ENCODE data around the gene FABP7. TPM values are rescaled to one million over a fixed set of nuclear protein-coding genes. Genes with fewer than 3 reads are reported as not detected.

FABP7 gene
- total and polyA plus RNA-seq, 9 donors, result 0.66 to 4.7 (median 1.5) TPM

DNA sequence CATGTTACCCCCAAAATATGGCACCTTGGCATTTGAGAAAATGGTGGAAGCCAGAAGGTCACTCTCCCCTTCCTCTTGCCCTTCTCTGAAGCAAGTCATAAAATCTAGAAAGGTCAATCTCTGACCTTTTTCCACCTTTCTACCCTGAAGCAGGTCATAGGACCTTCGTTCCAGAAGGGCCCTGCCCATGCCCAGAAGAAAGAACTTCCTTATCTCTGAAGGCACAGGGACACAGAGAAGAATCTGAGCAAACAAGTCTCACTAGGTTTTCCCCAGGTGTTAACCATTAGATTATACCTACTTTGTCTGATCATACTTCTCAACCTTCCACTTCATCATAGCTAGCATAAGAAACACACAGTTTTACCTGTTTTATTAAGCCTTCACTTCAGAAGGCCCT is 52.0 kb downstream of the FABP7 start:
- Histone ChIP-seq H3K36me3 (ENCODE audit: control insufficient read depth, insufficient read depth, low read length) (no peaks in the 10 kb centered on the region), H3K27me3 (ENCODE audit: control insufficient read depth, insufficient read depth, low read length) (no peaks in the 10 kb centered on the region), H3K9me3 (replicated peaks; ENCODE audit: control insufficient read depth, low read depth, low read length) (no peaks in the 10 kb centered on the region), H3K27ac (ENCODE audit: low read length) (no peak overlapping the region), H3K4me1 (ENCODE audit: control insufficient read depth, insufficient read depth, low read length) (no peaks in the 10 kb centered on the region), H3K4me3 (ENCODE audit: low read length) (no peak overlapping the region)
- no peak for DNase-seq
- 78% methylated on average over 1 of the region's 1 CpG for WGBS (ENCODE audit: insufficient coverage)

DNA sequence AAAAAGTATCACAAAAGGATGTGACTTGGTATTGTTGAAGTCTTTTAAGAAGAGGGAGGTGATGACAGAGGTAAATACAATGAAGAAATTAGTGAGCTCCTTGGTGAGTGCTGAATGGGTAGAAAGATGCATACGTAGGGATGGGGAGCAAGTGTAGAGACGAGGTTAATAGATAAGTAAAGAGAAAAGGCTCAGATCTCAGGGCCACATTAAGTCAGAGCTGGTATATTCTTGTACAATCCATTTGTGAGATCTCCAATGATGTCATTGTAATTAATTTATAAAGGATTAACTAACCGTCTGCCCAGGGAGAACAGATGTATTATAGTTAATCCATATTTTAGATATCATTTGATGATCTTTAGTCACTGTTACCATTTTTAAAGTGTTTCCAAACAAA is 52.9 kb downstream of the FABP7 start:
- DNase-seq, result no peak
- WGBS (ENCODE audit: insufficient coverage), result no CpG with 5 or more reads among the region's 3 CpGs
- no peaks in the 10 kb centered on the region for H3K4me1 ChIP-seq (ENCODE audit: control insufficient read depth, insufficient read depth, low read length)
- no peaks in the 10 kb centered on the region for H3K36me3 ChIP-seq (ENCODE audit: control insufficient read depth, insufficient read depth, low read length)
- no peak overlapping the region for H3K27ac ChIP-seq (ENCODE audit: low read length)
- no peak overlapping the region for H3K4me3 ChIP-seq (ENCODE audit: low read length)
- H3K27me3 ChIP-seq (ENCODE audit: control insufficient read depth, insufficient read depth, low read length), result no peaks in the 10 kb centered on the region
- no peaks in the 10 kb centered on the region for H3K9me3 ChIP-seq (replicated peaks; ENCODE audit: control insufficient read depth, low read depth, low read length)

DNA sequence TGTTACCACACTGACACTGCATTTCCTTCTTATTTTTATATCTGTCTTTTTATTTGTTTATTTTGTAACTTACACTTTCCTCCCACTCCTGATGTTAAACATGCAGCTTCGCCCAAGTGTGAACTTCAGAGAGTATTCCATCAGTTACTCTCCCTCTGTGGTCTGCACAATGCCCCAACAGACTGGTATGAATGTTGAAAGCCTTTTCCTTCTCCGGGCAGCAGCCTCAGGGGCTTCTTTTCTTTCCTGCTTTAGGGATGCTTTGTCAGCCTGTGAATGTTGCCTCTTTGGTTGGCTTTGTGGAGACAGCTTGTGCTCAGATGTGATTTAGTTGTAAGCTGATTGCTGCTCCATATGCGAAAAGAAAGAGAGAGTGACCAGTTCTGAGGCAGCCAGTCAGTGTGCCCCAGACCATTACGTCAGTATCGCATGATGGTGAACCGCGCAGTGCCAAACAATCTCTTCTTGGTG is 53.5 kb downstream of the FABP7 start:
- Histone ChIP-seq H3K4me3 (ENCODE audit: low read length) (no peak overlapping the region), H3K36me3 (ENCODE audit: control insufficient read depth, insufficient read depth, low read length) (no peaks in the 10 kb centered on the region), H3K27ac (ENCODE audit: low read length) (no peak overlapping the region), H3K9me3 (replicated peaks; ENCODE audit: control insufficient read depth, low read depth, low read length) (no peaks in the 10 kb centered on the region), H3K27me3 (ENCODE audit: control insufficient read depth, insufficient read depth, low read length) (no peaks in the 10 kb centered on the region), H3K4me1 (ENCODE audit: control insufficient read depth, insufficient read depth, low read length) (no peaks in the 10 kb centered on the region)
- DNase-seq, result no peak
- no CpG with 5 or more reads among the region's 7 CpGs for WGBS (ENCODE audit: insufficient coverage)

Other genes with a start within 250 kb of the FABP7 start
- 1.6 TPM for gene PKIB, start 169.3 kb upstream of the FABP7 start, total RNA-seq
- 1 to 10 TPM in 6 of 8 donors, under 1 TPM in 2; 0.71 to 4.8 (median 1.6) TPM for gene PKIB, start 169.3 kb upstream of the FABP7 start, polyA plus RNA-seq (ENCODE audit: insufficient read depth in 1 of 8, insufficient read length in 8 of 8, low replicate concordance in 1 of 8)
- gene SMPDL3A, start 9.5 kb downstream of the FABP7 start, total RNA-seq, result 10.2 TPM
- gene SMPDL3A, start 9.5 kb downstream of the FABP7 start, polyA plus RNA-seq (ENCODE audit: insufficient read depth in 1 of 8, insufficient read length in 8 of 8, low replicate concordance in 1 of 8), result 10 to 100 TPM; 12.3 to 20.5 (median 16.3) TPM
- 0.53 TPM for gene CLVS2, start 216.5 kb downstream of the FABP7 start, total RNA-seq
- 1 to 10 TPM in 2 of 8 donors, under 1 TPM in 6; 0.12 to 1.1 (median 0.18) TPM for gene CLVS2, start 216.5 kb downstream of the FABP7 start, polyA plus RNA-seq (ENCODE audit: insufficient read depth in 1 of 8, insufficient read length in 8 of 8, low replicate concordance in 1 of 8)